RPMI8226 (cell line): ENCODE data around the gene PEPD.

Source experiments
- DNase-seq: peaks from one replicate; pipeline ENCODE4 v3.0.0-alpha.2; 2015

PEPD gene

DNA sequence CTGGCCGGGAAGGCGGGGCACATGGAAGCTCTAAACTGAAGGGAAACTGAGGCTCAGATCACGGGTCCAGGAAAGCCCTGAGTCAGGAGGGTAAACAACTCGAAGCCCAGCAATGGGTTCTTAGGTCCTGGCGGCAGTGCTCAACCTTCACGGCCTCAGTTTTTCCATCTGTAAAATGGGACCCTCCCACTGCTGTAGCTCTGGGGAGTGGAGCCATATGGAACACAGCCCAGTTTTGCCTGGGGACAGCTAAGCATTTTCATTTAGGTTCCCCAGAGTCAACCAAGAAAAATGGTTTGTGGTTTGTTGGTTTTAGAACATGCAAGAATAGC, 117.7 kb downstream of the PEPD start:
- no peak for DNase-seq

DNA sequence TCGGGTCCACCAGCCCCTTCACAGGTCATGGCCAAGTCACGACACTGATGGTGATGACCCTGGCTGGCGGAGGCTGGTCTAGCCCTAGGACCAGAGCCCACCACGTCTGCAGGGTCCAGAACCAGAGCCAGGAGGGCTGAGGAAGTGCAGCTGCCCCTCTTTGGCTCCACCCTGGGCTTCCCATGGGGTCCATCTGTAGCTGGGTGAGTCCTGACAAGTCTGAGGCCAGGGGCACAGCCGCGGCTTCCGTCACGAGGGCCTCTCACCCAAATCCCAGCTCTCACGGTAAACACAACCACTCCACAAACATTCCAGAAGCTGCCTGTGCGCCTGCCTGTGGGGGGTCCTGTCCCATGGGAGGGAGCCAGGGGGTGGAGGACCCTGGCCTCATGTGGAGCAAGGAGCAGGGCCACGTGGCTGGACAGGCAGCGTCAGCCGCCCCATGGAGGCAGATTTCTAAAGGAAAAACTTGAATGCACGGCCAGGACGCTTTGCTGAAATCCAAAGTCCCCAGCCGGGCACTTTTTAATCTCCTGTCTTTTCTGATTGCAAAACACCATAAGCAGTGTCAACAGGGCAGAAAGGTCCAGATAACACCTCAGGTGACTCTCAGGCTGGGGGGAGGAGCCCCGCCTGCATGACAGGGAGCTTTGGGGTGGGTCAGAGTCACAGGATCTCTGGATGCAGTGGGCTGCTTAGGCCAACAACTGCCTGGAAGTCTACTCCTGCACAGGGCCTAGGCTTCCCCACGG, 118.2 kb downstream of the PEPD start:
- DNase-seq = no peak

- no peak for DNase-seq
These were observed 119.0 kb downstream of the PEPD start for GRCh38 chr19:33402421-33403220.

- no peak for DNase-seq
These were observed 119.7 kb downstream of the PEPD start for GRCh38 chr19:33401683-33402420.

DNA sequence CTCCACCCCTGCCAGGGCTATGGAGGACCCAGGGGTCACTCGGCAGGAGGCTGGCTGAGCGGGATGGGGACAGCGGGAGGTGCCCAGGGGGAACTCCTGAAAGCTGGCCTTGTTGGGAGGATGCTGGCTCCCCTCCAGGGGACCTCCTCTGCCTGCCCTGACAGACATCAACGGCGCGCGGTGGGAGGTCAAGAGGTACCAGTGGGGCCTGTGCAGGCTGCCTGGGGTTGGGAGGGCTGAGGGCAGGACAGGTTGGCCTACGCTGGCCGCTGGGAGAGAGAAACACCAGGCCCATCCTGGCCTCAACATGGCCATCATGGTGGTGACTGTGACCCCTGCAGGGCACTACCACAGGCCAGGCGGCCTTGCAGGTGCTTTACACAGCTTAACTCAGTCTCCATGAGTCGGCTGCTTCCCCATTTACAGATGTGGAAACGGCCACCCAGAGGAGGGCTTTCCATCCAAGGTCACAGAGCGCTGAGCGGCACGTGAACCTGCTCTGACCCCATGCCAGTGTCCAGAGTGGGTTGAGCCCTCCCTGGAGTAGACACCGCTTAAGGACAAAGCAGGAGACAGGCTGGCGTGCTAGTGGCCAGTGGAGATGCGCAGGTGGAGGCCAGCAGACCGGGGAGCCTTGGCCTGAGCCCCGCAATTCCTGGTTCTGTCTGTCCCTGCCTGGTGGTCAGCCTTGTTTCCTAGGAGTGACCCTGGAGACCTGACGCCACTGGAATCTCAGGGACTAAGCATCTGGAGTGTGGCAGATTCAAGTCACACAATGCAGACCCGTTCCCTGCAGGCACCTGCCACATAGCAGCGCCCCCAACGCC, 120.5 kb downstream of the PEPD start:
- no peak for DNase-seq

DNA sequence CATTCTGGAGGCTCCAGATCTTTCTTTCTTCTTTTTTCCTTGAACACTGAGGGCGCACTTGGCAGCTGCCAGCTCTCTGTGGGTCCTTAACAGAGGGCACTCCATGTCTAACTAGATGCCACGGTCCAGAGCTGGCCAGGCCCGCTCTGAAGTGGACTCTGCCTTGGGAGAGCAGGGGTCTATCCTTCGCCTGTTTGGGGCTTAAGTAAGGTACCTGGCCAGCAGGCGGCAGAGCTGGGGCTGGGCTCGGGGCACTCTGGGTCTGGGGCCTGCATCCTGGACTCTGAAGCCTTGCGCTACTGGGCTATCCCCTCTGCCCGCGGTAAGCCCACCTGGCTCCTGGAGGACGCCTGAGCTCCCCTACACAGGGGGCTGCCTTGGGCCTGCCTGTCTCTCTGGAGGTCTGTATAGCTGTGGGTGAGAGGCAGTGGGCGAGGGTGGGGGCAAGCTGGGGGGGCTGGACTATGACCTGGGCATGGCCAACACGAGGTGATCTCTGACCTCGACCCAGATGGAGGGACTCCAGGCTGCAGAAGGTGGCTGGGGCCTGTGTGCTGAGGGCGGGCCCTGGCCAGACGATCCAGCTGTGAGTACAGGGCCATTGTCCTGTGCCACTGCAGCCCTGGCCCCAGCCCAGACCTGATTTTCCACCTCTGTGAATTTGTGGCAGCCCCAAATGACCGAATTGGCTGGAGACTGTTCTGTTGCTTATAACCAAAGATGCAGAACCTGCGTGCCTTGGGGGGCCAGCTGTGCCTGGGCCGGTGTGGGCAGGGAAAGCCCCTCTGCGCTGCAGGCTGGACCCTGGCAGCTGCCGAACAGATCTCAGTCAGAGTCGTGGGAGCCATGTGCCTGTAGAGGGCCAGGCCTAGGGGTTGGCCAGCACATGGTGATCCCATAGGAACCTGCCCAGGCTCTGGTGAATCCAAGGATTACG, 121.6 kb downstream of the PEPD start:
- no peak for DNase-seq

DNA sequence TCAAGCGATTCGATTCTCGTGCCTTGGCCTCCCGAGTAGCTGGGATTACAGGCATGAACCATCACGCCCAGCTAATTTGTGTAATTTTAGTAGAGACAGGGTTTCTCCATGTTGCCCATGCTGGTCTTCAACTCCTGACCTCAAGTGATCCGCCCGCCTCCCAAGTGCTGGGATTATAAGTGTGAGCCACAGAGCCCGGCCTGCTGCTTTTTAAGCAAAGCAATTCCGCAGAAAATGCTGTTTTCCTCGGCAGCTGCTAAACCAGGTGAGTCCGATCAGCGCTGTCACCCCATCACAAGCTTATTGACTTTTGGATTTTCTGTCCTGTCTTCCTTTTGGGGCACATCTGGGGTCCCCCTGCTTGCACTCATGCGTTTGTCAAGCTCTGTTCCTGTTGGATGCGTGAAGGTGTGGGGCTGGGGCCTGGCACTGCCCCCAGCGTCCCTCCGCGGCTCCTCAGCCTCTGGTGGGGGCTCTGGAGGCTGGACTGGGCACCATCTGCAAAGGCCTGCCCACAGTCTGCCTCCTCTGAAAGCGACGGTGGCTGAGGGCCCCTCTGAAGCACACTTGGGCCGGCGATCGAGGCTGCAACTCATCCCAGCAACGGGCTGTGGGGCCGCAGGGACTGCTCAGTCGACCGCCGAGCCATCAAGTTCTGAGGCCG, 122.4 kb downstream of the PEPD start:
- DNase-seq = no peak

- DNase-seq = no peak
These were observed 123.1 kb downstream of the PEPD start for GRCh38 chr19:33398361-33399060.

GRCh38 chr19:33397536-33398360, 123.8 kb downstream of the PEPD start:
- peak; percentile 17 for DNase-seq

DNA sequence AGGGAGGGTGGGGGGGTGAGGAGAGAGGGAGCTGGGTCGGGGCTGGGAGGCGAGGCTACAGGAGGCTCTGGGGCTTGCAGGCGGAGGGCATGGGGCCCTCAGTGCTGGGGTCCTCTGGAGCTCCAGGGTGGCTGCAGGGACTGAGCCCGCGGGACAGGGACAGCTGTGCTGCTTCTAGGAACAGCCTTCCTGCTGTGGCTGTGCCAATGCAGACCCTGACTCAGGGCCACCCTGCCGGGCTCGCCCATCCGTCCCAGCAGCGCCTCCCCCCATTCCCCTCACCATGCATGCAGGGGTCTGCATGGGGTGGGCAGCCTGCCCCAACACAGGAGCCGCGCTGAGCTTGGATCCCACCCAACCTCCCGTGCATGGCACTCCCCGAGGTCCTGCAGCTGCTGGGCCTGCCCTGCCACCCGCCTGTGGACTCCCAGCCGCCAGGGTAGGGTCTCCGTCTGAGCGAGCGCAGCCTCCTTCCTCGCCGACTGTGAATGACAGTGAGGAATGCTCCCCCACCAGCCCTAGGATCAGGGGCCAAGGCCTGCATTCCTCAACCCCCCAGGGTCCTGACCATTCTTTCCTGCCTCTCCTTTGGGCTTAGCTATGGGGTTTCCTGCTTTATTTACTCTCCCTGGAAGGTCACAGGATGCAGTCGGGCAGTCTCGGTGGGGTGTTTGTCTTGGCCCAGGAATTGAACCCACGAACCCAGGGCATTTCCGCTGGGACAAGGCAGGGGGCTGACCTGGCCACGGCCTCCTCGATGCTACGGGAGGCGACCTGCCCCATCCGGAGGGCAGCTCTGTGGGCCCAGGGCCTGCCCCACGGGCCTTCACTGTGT, 124.7 kb downstream of the PEPD start:
- no peak for DNase-seq

DNA sequence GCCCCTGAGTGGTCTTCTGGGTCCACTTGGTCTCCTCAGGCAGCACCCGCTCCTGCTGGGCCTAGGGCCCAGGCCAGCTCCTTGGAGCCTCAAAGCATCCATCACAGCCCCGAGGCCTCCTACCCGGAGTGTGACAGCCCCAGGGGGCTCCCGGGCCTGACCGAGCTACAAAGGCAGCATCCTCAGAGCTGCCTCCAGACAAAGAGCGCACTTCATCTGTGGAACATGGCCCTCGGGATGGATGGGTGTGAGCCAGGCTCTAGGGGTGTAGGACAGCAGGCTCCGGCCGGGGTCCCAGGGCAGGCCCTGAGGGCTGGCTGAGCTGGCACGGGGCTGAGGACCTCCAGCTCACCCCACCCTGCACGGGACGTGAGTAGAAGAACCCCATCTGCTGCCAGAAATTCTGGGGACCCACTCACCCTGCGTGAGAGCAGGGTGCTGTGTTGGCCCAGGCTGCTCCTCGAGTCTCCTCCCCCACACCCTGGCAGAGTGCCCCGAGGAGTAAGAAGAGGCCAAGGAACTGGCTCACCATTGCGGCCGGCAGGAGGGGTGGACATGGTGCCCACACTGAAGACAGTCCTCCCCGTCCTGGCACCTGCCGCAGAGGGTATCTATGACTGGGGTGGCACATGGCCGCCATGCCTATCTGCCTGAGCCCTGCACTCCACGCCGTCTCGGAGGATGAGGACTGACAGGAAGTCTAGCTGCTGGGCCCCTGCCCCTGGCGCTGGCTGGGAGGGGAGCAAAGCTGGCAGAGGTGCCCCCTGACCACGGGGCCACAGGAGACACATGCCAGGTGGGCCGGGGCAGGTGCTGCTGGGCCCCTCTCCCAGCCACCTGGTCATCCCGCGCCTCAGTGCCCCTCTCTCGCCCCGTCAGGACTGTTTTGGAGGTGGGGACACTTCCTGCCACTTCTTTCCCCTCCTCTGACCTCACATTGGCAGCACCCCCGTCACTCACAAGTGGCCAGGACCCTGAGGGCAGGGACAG, 125.7 kb downstream of the PEPD start:
- DNase-seq = no peak

DNA sequence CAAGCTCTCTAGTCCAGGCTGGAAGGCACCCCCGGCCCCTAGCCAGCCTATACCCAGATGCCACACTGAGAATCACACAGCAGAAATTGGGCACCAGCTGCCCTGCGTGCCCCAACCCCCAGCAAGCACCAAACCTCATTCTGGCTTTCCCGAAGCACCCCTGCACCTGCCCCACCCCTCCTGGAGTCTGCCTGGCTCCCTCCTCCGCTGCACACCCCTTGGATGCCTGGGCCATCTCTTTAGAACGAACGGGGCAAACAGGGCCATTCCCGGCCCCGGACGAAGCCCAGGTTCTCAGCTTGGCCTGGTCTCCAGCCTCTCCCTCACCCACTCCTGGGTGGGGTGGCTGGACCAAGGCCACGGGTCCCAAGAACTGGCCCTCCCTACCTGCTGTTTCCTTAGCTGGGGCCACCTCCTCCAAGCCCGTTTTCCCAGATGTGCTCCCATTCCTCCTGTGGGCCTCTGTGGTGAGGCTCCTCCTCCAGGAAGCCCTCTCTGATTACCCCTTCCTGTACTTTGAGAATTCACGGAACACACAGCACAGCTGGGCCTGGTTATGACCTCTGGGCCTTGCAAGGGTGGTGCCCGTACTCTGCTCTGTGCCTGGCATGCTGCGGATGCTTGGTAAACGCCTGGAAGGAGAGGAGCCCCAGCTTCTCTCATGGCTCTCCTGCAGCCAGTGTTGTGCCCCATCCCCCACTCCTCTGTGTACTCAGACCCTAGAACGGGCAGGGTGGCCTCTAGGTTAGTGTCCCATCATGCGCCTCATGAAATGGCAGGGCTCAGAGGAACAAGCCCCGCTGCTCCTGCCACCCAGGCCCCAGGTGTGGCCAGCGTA, 126.6 kb downstream of the PEPD start:
- no peak for DNase-seq

- no peak for DNase-seq
These were observed 127.4 kb downstream of the PEPD start for GRCh38 chr19:33394006-33394722.

- DNase-seq = no peak
These were observed 128.1 kb downstream of the PEPD start for GRCh38 chr19:33393286-33394005.
